GM23338 (cell line): ENCODE measurements around the gene HOXA2.

Source experiments
- CREB1 ChIP-seq: fragments of 250-450 bp; sonication (Bioruptor Pico); IDR thresholded peaks from 2 replicates; pipeline ENCODE4 v1.5.0; 2020; ENCODE audit warnings: low read depth, mild to moderate bottlenecking, moderate library complexity
- EZH2 ChIP-seq: fragments of 200-600 bp; sonication (generic); IDR thresholded peaks from one replicate; pipeline ENCODE4 v1.8.0; 2017; ENCODE audit warnings: antibody characterized with exemption, mild to moderate bottlenecking, low read depth; ENCODE audit not compliant: unreplicated experiment
- EZH2phosphoT487 ChIP-seq: fragments of 200-600 bp; sonication (generic); IDR thresholded peaks from one replicate; pipeline ENCODE4 v1.8.1; 2018; ENCODE audit warnings: antibody characterized with exemption; ENCODE audit not compliant: unreplicated experiment
- JUNB ChIP-seq: IDR thresholded peaks from one replicate; pipeline ENCODE4 v1.6.1; 2016; ENCODE audit warnings: antibody characterized with exemption; ENCODE audit not compliant: unreplicated experiment
- POLR2AphosphoS5 ChIP-seq: IDR thresholded peaks from 2 replicates; pipeline ENCODE4 v1.6.1; 2016; ENCODE audit warnings: antibody characterized with exemption, low read depth
- ZNF331 ChIP-seq: fragments of 250-450 bp; sonication (Bioruptor Pico); IDR thresholded peaks from 2 replicates; pipeline ENCODE4 v1.5.0; 2020; ENCODE audit warnings: low read depth, mild to moderate bottlenecking, moderate library complexity
- TF ChIP-seq, protein P1 (sequence below), 2 experiments: fragments of 200-600 bp in 1 of 2; sonication (generic) in 1 of 2; conservative IDR thresholded peaks; 2 replicates each; pipeline versions ENCODE4 v1.5.1 to v1.6.1; 2016 to 2017; ENCODE audit warnings: antibody characterized with exemption in 2 of 2, low read depth in 2 of 2, mild to moderate bottlenecking in 2 of 2, moderate library complexity in 1 of 2
- TF ChIP-seq, protein P2 (sequence below): IDR thresholded peaks from one replicate; pipeline ENCODE4 v1.6.1; 2018; ENCODE audit warnings: antibody characterized with exemption; ENCODE audit not compliant: unreplicated experiment

DNA sequence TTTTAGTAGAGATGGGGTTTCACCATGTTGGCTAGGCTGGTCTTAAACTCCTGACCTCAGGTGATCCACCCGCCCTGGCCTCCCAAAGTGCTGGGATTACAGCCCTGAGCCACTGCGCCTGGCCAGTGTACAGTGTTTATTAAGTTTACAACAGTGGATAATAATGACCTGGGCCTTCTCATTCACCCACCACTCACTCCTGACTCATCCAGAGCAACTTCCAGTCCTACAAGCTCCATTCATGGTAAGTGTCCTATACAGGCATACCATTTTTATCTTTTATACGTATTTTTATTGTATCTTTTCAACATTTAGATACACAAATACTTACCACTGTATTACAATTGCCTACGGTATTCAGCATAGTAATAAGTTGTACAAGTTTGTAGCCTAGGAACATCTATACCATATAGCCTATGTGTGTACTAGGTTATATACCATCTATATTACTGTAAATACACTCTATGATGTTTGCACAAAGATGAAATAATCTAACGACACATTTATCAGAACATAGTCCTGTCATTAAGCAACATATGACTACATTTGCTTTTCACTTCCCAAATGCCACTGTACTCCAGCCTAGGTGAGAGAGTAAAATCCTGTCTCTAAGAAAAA, 23.8 kb downstream of the HOXA2 start:
- no peak for TF ChIP-seq EZH2
- TF ChIP-seq, protein P1, sequence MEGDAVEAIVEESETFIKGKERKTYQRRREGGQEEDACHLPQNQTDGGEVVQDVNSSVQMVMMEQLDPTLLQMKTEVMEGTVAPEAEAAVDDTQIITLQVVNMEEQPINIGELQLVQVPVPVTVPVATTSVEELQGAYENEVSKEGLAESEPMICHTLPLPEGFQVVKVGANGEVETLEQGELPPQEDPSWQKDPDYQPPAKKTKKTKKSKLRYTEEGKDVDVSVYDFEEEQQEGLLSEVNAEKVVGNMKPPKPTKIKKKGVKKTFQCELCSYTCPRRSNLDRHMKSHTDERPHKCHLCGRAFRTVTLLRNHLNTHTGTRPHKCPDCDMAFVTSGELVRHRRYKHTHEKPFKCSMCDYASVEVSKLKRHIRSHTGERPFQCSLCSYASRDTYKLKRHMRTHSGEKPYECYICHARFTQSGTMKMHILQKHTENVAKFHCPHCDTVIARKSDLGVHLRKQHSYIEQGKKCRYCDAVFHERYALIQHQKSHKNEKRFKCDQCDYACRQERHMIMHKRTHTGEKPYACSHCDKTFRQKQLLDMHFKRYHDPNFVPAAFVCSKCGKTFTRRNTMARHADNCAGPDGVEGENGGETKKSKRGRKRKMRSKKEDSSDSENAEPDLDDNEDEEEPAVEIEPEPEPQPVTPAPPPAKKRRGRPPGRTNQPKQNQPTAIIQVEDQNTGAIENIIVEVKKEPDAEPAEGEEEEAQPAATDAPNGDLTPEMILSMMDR (conservative IDR thresholded peaks at IDR 0.05; ENCODE audit: low read depth in 2 of 2): no peak
- no peak for TF ChIP-seq POLR2AphosphoS5
- no peak for TF ChIP-seq JUNB
- TF ChIP-seq, protein P2, sequence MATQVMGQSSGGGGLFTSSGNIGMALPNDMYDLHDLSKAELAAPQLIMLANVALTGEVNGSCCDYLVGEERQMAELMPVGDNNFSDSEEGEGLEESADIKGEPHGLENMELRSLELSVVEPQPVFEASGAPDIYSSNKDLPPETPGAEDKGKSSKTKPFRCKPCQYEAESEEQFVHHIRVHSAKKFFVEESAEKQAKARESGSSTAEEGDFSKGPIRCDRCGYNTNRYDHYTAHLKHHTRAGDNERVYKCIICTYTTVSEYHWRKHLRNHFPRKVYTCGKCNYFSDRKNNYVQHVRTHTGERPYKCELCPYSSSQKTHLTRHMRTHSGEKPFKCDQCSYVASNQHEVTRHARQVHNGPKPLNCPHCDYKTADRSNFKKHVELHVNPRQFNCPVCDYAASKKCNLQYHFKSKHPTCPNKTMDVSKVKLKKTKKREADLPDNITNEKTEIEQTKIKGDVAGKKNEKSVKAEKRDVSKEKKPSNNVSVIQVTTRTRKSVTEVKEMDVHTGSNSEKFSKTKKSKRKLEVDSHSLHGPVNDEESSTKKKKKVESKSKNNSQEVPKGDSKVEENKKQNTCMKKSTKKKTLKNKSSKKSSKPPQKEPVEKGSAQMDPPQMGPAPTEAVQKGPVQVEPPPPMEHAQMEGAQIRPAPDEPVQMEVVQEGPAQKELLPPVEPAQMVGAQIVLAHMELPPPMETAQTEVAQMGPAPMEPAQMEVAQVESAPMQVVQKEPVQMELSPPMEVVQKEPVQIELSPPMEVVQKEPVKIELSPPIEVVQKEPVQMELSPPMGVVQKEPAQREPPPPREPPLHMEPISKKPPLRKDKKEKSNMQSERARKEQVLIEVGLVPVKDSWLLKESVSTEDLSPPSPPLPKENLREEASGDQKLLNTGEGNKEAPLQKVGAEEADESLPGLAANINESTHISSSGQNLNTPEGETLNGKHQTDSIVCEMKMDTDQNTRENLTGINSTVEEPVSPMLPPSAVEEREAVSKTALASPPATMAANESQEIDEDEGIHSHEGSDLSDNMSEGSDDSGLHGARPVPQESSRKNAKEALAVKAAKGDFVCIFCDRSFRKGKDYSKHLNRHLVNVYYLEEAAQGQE: no peak
- no peak for TF ChIP-seq ZNF331
- TF ChIP-seq EZH2phosphoT487: no peak
- TF ChIP-seq CREB1 (CRISPR knock-in tag): no peak
